Stimulated activated CD8-positive, alpha-beta memory T cell treated with anti-CD3 and anti-CD28 coated beads, Interleukin-2, amount 100 ng/mL, for 1 hour (primary cell): Measurements from ENCODE around the gene CUTC.

Source experiments
- DNase-seq, 2 donors: peaks; one replicate each; pipeline ENCODE4 v3.0.0-alpha.2; 2020; ENCODE audit warnings: low read depth in 2 of 2

Gene CUTC

GRCh38 chr10:99784016-99784726 lies 52.1 kb downstream of the CUTC start:
- no peak for DNase-seq

- DNase-seq = no peak
Measured at GRCh38 chr10:99784727-99785441, 52.9 kb downstream of the CUTC start.

- no peak for DNase-seq
Measured at GRCh38 chr10:99785646-99786045, 53.6 kb downstream of the CUTC start.

- no peak for DNase-seq
Measured at GRCh38 chr10:99787311-99787710, 55.3 kb downstream of the CUTC start.

GRCh38 chr10:99787782-99788445 lies 55.9 kb downstream of the CUTC start:
- no peak for DNase-seq

- DNase-seq = no peak
Measured at GRCh38 chr10:99788598-99789256, 56.7 kb downstream of the CUTC start.

GRCh38 chr10:99791831-99792230 lies 59.8 kb downstream of the CUTC start:
- DNase-seq = no peak

- no peak for DNase-seq
Measured at GRCh38 chr10:99793819-99794218, 61.8 kb downstream of the CUTC start.

GRCh38 chr10:99796928-99797327 lies 64.9 kb downstream of the CUTC start:
- DNase-seq = no peak

- DNase-seq = no peak
Measured at GRCh38 chr10:99798031-99798430, 66.0 kb downstream of the CUTC start.

GRCh38 chr10:99798920-99799319 lies 66.9 kb downstream of the CUTC start:
- DNase-seq = no peak

GRCh38 chr10:99799613-99800012 lies 67.6 kb downstream of the CUTC start:
- no peak for DNase-seq

- no peak for DNase-seq
Measured at GRCh38 chr10:99804471-99804870, 72.4 kb downstream of the CUTC start.

- no peak for DNase-seq
Measured at GRCh38 chr10:99805190-99805589, 73.2 kb downstream of the CUTC start.
